ENCODE measurements around the gene CD300H.
A peak's percentile ranks its signal among the peaks of the same experiment; 100 is the strongest.

CD300H gene

GRCh38 chr17:74603037-74603635 lies 35.8 kb upstream of the CD300H start:
- TF ChIP-seq, protein P1, sequence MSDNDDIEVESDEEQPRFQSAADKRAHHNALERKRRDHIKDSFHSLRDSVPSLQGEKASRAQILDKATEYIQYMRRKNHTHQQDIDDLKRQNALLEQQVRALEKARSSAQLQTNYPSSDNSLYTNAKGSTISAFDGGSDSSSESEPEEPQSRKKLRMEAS (IDR thresholded peaks at IDR 0.05; ENCODE audit: low read depth, low read length) = no peak
- TF ChIP-seq CTCF (IDR thresholded peaks at IDR 0.05; ENCODE audit: low read depth, low read length) (no peak), MYC (IDR thresholded peaks at IDR 0.05; ENCODE audit: low read depth, low read length) (no peak), POLR2A (IDR thresholded peaks at IDR 0.05; ENCODE audit: extremely low read depth, insufficient read length) (no peak)
- H3K4me3 ChIP-seq (ENCODE audit: low read depth, low read length) = no peak overlapping the region
- peak; percentile 55 for DNase-seq (ENCODE audit: low read depth)

DNA sequence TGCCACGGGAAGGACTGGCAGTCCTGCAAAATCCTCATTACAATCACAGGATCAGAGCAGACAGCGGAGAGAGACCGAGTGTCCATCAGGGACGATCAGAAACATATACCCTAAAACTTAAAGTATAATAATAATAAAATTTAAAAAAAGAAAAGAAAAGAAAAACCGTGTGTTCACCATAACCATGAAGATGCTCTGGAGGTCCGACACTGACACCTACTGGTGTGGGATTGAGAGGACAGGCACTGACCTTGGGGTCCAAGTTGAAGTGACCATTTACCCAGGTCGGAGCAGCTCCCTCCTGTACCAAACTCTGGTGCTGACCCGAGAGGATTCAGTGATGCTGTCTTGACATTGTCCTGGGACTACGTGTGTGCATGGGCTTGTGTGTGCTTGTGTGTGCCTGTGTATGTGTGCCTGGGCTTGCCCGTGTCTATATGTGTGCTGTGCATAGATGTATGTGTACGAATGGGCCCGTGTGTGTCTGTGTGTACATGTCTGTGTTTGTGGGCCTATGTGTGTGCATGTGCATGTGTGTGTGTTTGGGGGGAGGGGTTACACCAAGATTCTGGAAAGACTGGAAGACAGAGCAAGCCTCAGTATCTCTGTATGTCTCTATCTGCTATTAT lies 34.7 kb upstream of the CD300H start:
- peak; percentile 76 for TF ChIP-seq CTCF (IDR thresholded peaks at IDR 0.05; ENCODE audit: low read depth, low read length)
- no peak for TF ChIP-seq MYC (IDR thresholded peaks at IDR 0.05; ENCODE audit: low read depth, low read length)
- H3K4me3 ChIP-seq (ENCODE audit: low read depth, low read length) = no peak overlapping the region
- peak; percentile 70 for DNase-seq (ENCODE audit: low read depth)

- H3K4me3 ChIP-seq (ENCODE audit: low read depth, low read length) = no peak overlapping the region
- DNase-seq (ENCODE audit: low read depth) = peak; percentile 42
Observed at GRCh38 chr17:74599448-74599939, 32.2 kb upstream of the CD300H start.

GRCh38 chr17:74599023-74599399 lies 31.7 kb upstream of the CD300H start:
- no peak overlapping the region for H3K4me3 ChIP-seq (ENCODE audit: low read depth, low read length)
- TF ChIP-seq MYC (IDR thresholded peaks at IDR 0.05; ENCODE audit: low read depth, low read length) = no peak
- TF ChIP-seq CTCF (IDR thresholded peaks at IDR 0.05; ENCODE audit: low read depth, low read length) = no peak
- TF ChIP-seq, protein P1 (IDR thresholded peaks at IDR 0.05; ENCODE audit: low read depth, low read length) = no peak
- TF ChIP-seq POLR2A (IDR thresholded peaks at IDR 0.05; ENCODE audit: extremely low read depth, insufficient read length) = no peak
- peak; percentile 67 for DNase-seq (ENCODE audit: low read depth)

More at GRCh38 chr17:74599448-74599939, 32.2 kb upstream of the CD300H start:
- TF ChIP-seq POLR2A (IDR thresholded peaks at IDR 0.05; ENCODE audit: extremely low read depth, insufficient read length) (no peak), MYC (IDR thresholded peaks at IDR 0.05; ENCODE audit: low read depth, low read length) (no peak), CTCF (IDR thresholded peaks at IDR 0.05; ENCODE audit: low read depth, low read length) (no peak)
- TF ChIP-seq, protein P1 (IDR thresholded peaks at IDR 0.05; ENCODE audit: low read depth, low read length) = no peak

- TF ChIP-seq POLR2A (IDR thresholded peaks at IDR 0.05; ENCODE audit: extremely low read depth, insufficient read length) (no peak), MYC (IDR thresholded peaks at IDR 0.05; ENCODE audit: low read depth, low read length) (no peak), CTCF (IDR thresholded peaks at IDR 0.05; ENCODE audit: low read depth, low read length) (no peak)
- TF ChIP-seq, protein P1 (IDR thresholded peaks at IDR 0.05; ENCODE audit: low read depth, low read length) = no peak
- no peak for DNase-seq (ENCODE audit: low read depth)
- H3K4me3 ChIP-seq (ENCODE audit: low read depth, low read length) = no peak overlapping the region
Observed at GRCh38 chr17:74598346-74599022, 31.2 kb upstream of the CD300H start.

All from NB4 (cell line).